Caco-2 (cell line): Measurements from ENCODE around the gene CERS1. TPM values are rescaled to one million over a fixed set of nuclear protein-coding genes. Genes with fewer than 3 reads are reported as not detected.
A peak's percentile ranks its signal among the peaks of the same experiment; 100 is the strongest.

Source experiments
- BruUV-seq: library from RNA; stranded (reverse); fragments of 400-500 nt; replicated peaks from 2 replicates; lab custom pipeline; 2021; lab: Mats Ljungman, UMichigan
- CTCF ChIA-PET: fragments of 300-600 bp; sonication (Branson Sonifier 250); formaldehyde crosslinking; loops from one replicate; lab custom pipeline; 2022; ENCODE audit warnings: antibody characterized with exemption; lab: Charles Lee
- POLR2A ChIA-PET: fragments of 300-600 bp; sonication (Branson Sonifier 250); formaldehyde crosslinking; loops from one replicate; lab custom pipeline; 2022; ENCODE audit warnings: antibody characterized with exemption; lab: Charles Lee
- DNase-seq, 2 experiments: peaks; one replicate each; pipeline versions ENCODE4 v3.0.0 to v3.0.0-alpha.2; 2020 to 2022
- H3K27me3 ChIP-seq: replicated peaks from 2 replicates; pipeline ENCODE4 v1.6.0; 2011; ENCODE audit warnings: low read length; ENCODE audit not compliant: control insufficient read depth, insufficient read depth
- H3K36me3 ChIP-seq: 2 replicates; pipeline ENCODE4 v1.5.1; 2011; ENCODE audit warnings: low read length; ENCODE audit not compliant: control insufficient read depth, insufficient read depth
- H3K4me1 ChIP-seq: fragments of 250-450 bp; sonication (Bioruptor Pico); 2 replicates; pipeline ENCODE4 v1.5.1; 2020; ENCODE audit warnings: mild to moderate bottlenecking
- H3K4me3 ChIP-seq: 2 replicates; pipeline ENCODE4 v1.5.1; 2011; ENCODE audit warnings: low read depth, mild to moderate bottlenecking, control low read depth, low read length
- H3K9me3 ChIP-seq: fragments of 250-450 bp; sonication (Bioruptor Pico); 2 replicates; pipeline ENCODE4 v1.5.1; 2020; ENCODE audit warnings: mild to moderate bottlenecking, moderate library complexity
- H3K27ac Mint-ChIP-seq: one replicate; pipeline ENCODE4 v1.8.0; 2022; ENCODE audit warnings: mixed read lengths; ENCODE audit not compliant: unreplicated experiment
- H3K27me3 Mint-ChIP-seq: one replicate; pipeline ENCODE4 v1.8.0; 2022; ENCODE audit warnings: mixed read lengths; ENCODE audit not compliant: insufficient read depth, unreplicated experiment
- H3K36me3 Mint-ChIP-seq: one replicate; pipeline ENCODE4 v1.8.0; 2022; ENCODE audit warnings: mild to moderate bottlenecking, mixed read lengths; ENCODE audit not compliant: insufficient read depth, unreplicated experiment
- H3K4me1 Mint-ChIP-seq: one replicate; pipeline ENCODE4 v1.8.0; 2022; ENCODE audit warnings: low read depth, mixed read lengths; ENCODE audit not compliant: unreplicated experiment
- H3K4me3 Mint-ChIP-seq: one replicate; pipeline ENCODE4 v1.8.0; 2022; ENCODE audit warnings: mild to moderate bottlenecking, moderate library complexity, mixed read lengths; ENCODE audit not compliant: unreplicated experiment
- H3K9me3 Mint-ChIP-seq: one replicate; pipeline ENCODE4 v1.8.0; 2022; ENCODE audit warnings: mixed read lengths; ENCODE audit not compliant: unreplicated experiment
- intact Hi-C: fragments of 100-400 bp; cut with micrococcal nuclease; formaldehyde crosslinking; loops from one replicate; pipeline ENCODE4 v1.10.0; 2022; ENCODE audit not compliant: unreplicated experiment
- total RNA-seq: library from RNA; stranded (reverse); gene quantifications from 2 replicates; pipeline ENCODE4 v1.2.3, GENCODE V29; 2022
- TF ChIP-seq, protein P1 (sequence below), 2 experiments: fragments of 200-600 bp in 1 of 2; IDR thresholded peaks; 1 replicate in 1 of 2; 2 replicates in 1 of 2; pipeline versions ENCODE4 v1.5.1 to v1.8.0; 2011 to 2022; ENCODE audit warnings: antibody characterized with exemption in 1 of 2, control low read depth in 1 of 2, inconsistent platforms in 1 of 2, low read depth in 1 of 2, low read length in 1 of 2, mild to moderate bottlenecking in 1 of 2, moderate library complexity in 1 of 2; ENCODE audit not compliant: insufficient read depth in 1 of 2, severe bottlenecking in 1 of 2, unreplicated experiment in 1 of 2

The CERS1 gene
- total RNA-seq, 1 experiment from 2014 or later = 20.3 TPM

DNA sequence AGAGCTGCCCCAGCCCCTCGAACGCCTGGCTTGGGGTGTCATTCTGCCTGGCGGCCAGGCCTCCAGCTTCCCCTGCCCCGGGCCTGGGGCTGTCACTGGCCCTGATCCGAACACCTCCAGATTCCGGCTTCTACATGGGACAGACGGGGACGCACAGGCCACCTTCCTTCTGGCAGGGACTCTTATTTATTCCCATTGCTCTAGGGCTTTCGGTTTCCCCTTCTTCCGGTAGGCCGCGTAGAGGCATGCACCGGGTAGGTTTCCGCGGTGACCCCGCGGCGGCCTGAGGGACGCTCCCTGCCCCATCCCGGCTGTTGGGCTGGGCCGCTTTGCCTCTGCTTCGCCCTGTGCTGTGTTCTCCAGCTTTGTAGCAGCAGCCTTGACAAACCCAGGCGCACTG lies 28.2 kb downstream of the CERS1 start:
- H3K4me3 Mint-ChIP-seq = no peak overlapping the region

DNA sequence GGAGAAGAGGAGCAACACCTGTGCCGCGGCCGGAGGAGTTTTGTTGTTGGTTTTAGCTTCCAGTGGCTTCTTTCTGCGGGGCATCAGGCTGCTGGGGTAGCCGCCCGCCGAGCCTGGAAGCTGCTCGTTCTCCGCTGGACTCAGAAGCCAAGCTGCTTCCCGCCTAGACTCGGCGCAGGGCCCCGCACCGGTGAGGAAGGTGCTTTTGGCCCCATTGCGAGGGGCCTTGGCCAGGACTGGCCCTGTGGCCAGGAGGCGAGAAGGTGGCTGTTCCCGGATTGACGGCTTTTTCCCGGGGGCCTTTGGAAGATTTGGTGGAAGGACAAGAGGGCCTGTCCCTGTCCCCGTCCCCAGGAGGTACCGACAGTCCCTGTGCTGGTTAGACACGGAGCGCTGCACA lies 28.8 kb downstream of the CERS1 start:
- H3K4me1 ChIP-seq = peaks cover 12% of the 10 kb centered on the region
- Mint-ChIP-seq H3K36me3 (peaks cover 86% of the 10 kb centered on the region), H3K4me1 (peaks cover 7% of the 10 kb centered on the region), H3K9me3 (no peaks in the 10 kb centered on the region), H3K4me3 (no peak overlapping the region), H3K27ac (peak overlapping the region; percentile 61), H3K27me3 (no peaks in the 10 kb centered on the region)
- H3K9me3 ChIP-seq = no peaks in the 10 kb centered on the region
- H3K4me3 ChIP-seq = no peak overlapping the region
- no TSS peak for BruUV-seq
- H3K36me3 ChIP-seq = peaks cover 5% of the 10 kb centered on the region
- DNase-seq = no peak
- H3K27me3 ChIP-seq = no peaks in the 10 kb centered on the region
- TF ChIP-seq, protein P1, sequence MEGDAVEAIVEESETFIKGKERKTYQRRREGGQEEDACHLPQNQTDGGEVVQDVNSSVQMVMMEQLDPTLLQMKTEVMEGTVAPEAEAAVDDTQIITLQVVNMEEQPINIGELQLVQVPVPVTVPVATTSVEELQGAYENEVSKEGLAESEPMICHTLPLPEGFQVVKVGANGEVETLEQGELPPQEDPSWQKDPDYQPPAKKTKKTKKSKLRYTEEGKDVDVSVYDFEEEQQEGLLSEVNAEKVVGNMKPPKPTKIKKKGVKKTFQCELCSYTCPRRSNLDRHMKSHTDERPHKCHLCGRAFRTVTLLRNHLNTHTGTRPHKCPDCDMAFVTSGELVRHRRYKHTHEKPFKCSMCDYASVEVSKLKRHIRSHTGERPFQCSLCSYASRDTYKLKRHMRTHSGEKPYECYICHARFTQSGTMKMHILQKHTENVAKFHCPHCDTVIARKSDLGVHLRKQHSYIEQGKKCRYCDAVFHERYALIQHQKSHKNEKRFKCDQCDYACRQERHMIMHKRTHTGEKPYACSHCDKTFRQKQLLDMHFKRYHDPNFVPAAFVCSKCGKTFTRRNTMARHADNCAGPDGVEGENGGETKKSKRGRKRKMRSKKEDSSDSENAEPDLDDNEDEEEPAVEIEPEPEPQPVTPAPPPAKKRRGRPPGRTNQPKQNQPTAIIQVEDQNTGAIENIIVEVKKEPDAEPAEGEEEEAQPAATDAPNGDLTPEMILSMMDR (IDR thresholded peaks at IDR 0.05; ENCODE audit: insufficient read depth in 1 of 2, low read depth in 1 of 2, low read length in 1 of 2, severe bottlenecking in 1 of 2, unreplicated experiment in 1 of 2) = no peak
- CTCF ChIA-PET = no interaction called here
- intact Hi-C loops = no loop called here
- POLR2A ChIA-PET = interaction anchor here (0.6 kb wide), 1 partner anchor 168 kb away, joined by 3 read pairs; no protein-coding TSS in a partner anchor

More for the DNA sequence above, 28.2 kb downstream of the CERS1 start:
- no peak overlapping the region for H3K4me3 ChIP-seq
- H3K27ac Mint-ChIP-seq = peak overlapping the region; percentile 61
- TSS peak; percentile 63 for BruUV-seq
- POLR2A ChIA-PET = no interaction called here
- no peaks in the 10 kb centered on the region for H3K27me3 ChIP-seq
- DNase-seq = no peak
- no peaks in the 10 kb centered on the region for H3K9me3 Mint-ChIP-seq
- H3K36me3 Mint-ChIP-seq = peaks cover 82% of the 10 kb centered on the region
- peaks cover 5% of the 10 kb centered on the region for H3K36me3 ChIP-seq
- intact Hi-C loops = no loop called here
- H3K4me1 ChIP-seq = peaks cover 12% of the 10 kb centered on the region
- no peaks in the 10 kb centered on the region for H3K27me3 Mint-ChIP-seq
- TF ChIP-seq, protein P1 (IDR thresholded peaks at IDR 0.05; ENCODE audit: insufficient read depth in 1 of 2, low read depth in 1 of 2, low read length in 1 of 2, severe bottlenecking in 1 of 2, unreplicated experiment in 1 of 2) = no peak
- peaks cover 7% of the 10 kb centered on the region for H3K4me1 Mint-ChIP-seq
- CTCF ChIA-PET = no interaction called here
- H3K9me3 ChIP-seq = no peaks in the 10 kb centered on the region

DNA sequence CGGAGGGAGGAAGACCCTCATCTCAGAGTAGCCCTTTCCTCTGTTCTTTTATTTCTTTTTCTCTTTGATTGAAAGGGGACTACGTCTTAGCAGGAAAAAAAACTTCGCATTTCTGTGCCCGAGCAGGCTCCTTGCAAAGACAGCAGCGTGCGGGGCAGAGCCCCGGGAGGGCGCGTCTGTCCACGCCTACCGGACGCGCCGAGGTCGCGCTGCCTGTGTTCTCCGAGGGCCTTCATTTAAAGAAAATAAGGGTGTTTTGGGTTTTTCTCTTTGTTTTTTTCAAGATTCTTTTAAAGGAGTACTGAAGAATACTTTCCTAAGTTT lies 29.2 kb downstream of the CERS1 start:
- Mint-ChIP-seq H3K27ac (no peak overlapping the region), H3K4me1 (peaks cover 6% of the 10 kb centered on the region), H3K9me3 (no peaks in the 10 kb centered on the region), H3K36me3 (peaks cover 84% of the 10 kb centered on the region), H3K27me3 (no peaks in the 10 kb centered on the region), H3K4me3 (no peak overlapping the region)
- CTCF ChIA-PET = no interaction called here
- POLR2A ChIA-PET = interaction anchor here (0.6 kb wide), 1 partner anchor 168 kb away, joined by 3 read pairs; no protein-coding TSS in a partner anchor
- Histone ChIP-seq H3K4me1 (peaks cover 8% of the 10 kb centered on the region), H3K36me3 (peaks cover 5% of the 10 kb centered on the region), H3K27me3 (no peaks in the 10 kb centered on the region), H3K4me3 (no peak overlapping the region), H3K9me3 (no peaks in the 10 kb centered on the region)
- no TSS peak for BruUV-seq
- TF ChIP-seq, protein P1 (IDR thresholded peaks at IDR 0.05; ENCODE audit: insufficient read depth in 1 of 2, low read depth in 1 of 2, low read length in 1 of 2, severe bottlenecking in 1 of 2, unreplicated experiment in 1 of 2) = no peak
- DNase-seq = no peak
- intact Hi-C loops = no loop called here
